Stimulated activated CD8-positive, alpha-beta memory T cell treated with anti-CD3 and anti-CD28 coated beads, Interleukin-12 subunit alpha, Interleukin-12 subunit beta, amount 100 ng/mL, for 4 hours (primary cell): ENCODE measurements around the gene DRAM2.
"Not testable (repeated sequence)": the region's sequence is repeated elsewhere in the genome, so short reads cannot be mapped to it uniquely, and the experiment has no call there.

Experiments used
- DNase-seq: peaks from one replicate; pipeline ENCODE4 v3.0.0-alpha.2; 2020; ENCODE audit warnings: low read depth

Gene DRAM2

DNA sequence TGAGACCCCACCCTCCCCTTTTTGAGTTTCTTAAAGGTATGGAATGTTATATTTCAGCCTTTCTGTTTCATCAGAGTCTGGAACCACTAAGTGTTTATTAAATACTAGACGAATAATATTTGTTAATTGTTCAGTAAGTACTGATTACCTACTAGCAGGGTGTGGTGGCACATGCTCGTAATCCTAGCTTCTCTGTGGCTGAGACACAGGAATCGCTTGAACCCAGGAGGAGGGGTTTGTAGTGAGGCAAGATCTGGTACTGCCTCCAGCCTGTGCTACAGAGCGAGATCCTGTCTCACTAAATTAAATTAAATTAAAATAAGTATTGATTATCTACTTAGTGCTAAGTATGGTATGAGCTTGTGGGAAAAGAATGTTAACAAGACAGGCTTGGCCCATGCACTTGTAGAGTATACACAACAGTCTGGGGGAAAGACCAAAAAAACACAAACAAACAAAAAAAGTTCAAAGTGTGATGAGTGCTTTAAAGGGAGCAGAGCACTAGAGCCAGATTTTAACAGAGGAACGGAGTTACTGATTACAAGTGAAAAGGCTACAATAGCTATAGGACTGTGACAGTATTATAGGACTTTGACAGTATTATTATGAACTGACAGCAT is 2.6 kb upstream of the DRAM2 start:
- DNase-seq: no peak

DNA sequence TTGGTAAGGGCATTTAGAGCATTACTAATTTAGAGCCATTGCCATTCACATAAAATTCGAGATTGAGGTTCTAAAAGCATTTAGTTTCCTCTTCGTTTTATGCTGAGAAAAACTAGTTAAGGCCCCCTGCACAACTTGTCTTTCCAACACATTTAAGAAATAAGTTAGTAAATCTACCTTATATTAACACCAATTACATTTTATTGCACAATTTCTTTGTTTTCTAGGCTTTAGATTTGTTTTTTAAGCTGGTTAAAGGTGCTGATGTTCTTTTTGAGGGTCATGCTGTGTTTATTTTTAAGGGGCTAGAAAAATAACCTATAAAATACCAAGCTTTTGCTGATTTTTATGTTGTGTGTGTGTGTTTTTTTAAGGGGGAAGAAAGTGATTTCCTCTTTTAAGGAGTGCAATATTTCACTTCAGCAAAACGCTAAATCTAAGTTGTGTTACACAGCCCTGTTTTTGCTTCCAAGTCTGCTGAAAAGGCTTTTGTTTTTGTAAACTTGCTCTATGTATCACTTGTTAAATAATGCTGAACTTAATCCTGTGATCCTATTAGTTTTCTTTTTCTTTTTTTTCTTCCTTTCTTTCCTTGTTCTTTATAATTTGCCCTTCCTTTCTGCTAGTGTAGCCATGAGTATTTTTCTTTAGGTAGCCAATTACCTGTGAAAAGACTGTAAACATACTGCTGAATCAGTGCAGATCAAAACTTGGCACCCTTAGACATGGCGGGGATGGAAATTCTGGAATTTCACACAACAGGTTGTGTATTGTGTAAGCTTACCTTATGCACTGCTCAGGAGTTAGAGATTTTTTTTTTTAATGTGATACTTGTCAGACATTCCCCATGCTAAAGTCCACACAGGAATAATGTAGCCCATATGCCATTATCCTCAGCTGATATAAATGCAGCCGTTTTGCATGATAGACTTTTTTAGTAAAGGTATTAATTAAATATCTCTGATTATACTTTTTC is 1.6 kb upstream of the DRAM2 start:
- DNase-seq: no peak

- no peak for DNase-seq
Measured at GRCh38 chr1:111140680-111140967, 731 bp upstream of the DRAM2 start.

DNA sequence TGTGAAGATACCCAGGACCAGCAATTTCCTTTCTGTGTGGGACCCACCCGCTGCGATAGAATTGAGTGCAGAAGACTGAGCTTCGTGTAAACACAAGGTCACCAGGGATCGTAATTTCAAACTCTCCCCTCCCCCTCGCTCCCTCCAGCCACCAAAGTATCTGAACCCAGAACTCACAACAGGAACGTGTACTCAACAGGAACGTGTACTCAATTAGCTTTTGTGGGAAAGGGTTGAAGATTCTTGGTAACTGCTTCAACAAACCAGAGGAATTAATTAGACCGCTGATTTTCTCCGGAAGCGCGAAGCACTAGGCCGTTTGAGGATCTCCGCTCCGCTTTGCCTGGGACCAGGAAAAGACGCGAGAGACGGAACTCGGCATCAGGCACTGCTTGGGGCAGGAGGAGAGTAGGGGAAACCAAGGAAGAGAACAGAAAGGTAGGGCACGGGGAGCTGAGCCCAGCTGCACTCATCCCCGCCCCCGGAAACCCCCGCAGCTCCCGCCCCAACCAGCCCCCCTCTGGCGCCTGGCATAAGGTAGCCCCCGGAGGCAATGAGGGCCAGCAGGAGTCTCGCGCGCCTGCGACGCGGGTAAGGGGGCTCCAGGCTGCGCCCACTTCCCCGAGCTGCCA is 453 bp downstream of the DRAM2 start:
- DNase-seq: peak; percentile 1

DNA sequence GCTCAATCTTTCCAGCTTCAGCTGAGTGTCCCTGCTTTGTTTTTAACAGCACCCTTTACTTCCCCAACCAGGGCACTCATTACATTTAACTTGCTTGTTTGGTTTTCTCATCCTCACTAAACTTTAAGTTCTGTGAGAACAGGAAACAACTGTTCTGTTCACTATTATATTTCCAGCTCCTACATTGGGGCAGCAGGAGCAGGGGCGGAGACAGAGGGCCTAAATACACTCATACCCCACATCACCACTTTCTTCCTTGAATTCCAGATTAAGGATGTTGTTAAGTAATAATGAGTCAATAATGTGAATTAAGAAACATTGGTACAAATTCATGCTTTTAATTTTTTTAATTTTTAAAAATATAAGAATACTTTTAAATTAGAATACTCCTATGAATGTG is 6.0 kb downstream of the DRAM2 start:
- no peak for DNase-seq

GRCh38 chr1:111131693-111132092 is 8.2 kb downstream of the DRAM2 start:
- no peak for DNase-seq

GRCh38 chr1:111129376-111129775 is 10.5 kb downstream of the DRAM2 start:
- DNase-seq: no peak

DNA sequence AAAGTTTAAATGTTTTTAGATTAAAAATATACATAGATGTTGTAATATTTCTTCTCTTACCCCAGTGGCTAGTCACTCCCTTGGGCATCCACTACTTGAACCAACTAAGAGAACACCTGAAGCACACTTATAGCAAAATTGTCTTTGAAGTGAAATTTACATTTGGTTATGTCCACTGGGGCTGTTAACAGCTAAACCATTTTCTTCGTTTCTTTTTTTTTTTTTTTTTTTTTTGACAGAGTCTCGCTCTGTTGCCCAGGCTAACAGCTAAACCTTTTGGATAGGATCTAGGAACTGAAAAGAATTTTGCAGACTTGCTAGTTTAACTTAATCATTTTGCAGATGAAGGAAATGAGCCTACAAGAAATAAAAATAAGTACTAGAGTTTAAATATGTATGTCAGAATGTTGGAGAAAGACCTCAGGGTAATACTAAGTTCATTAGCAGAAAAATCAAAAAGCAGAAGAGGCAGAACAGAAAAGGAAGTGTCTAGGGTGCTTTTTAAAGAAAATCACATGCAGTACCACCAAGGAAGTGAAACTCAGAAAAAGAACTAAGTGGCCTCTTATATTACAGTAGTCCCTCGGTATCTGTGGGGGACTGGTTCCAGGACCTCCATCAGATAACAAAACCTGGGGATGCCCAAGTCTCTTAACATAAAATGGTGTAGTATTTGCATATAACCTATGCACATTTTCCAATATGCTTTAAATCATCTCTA is 11.8 kb downstream of the DRAM2 start:
- no peak for DNase-seq

GRCh38 chr1:111126354-111126753 is 13.5 kb downstream of the DRAM2 start:
- DNase-seq: no peak

DNA sequence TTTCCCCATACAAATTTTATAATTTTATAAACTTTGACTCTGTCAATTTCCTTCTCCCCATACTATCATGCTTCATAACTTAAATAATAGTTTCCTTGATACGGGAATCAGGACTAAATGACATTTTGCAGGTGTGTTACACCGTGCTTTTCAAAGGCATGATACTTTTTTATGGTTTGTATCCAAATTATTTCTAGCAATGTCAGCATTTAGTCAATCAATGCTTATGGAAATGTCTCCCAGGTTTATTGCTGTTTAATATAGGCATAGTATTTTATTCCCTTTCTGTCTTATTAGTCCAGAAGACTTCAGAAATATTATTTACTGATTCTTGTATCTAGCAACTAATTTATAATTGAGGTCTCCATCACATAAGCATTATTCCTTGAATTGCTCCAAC is 23.4 kb downstream of the DRAM2 start:
- no peak for DNase-seq

- DNase-seq: no peak
Measured at GRCh38 chr1:111110197-111110899, 29.5 kb downstream of the DRAM2 start.

DNA sequence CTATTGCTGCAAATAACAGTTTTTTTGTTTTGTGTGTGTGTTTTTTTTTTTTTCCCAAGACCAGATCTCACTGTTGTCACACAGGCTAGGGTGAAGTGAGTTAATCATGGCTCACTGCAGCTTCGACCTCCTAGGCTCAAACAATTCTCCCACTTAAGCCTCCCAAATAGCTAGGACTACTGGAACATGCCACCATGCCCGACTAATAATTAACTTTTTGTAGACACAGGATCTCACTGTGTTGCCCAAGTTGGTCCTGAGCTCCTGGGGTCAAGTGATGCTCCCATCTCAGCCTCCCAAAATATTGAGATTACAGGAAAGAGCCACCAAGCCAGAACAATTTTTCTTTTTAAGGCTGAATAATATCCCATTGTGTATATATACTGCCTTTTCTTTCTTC is 34.9 kb downstream of the DRAM2 start:
- no peak for DNase-seq

- no peak for DNase-seq
Measured at GRCh38 chr1:111101854-111102642, 37.8 kb downstream of the DRAM2 start.

- no peak for DNase-seq
Measured at GRCh38 chr1:111099289-111099688, 40.6 kb downstream of the DRAM2 start.

GRCh38 chr1:111097356-111098099 is 42.4 kb downstream of the DRAM2 start:
- no peak for DNase-seq

DNA sequence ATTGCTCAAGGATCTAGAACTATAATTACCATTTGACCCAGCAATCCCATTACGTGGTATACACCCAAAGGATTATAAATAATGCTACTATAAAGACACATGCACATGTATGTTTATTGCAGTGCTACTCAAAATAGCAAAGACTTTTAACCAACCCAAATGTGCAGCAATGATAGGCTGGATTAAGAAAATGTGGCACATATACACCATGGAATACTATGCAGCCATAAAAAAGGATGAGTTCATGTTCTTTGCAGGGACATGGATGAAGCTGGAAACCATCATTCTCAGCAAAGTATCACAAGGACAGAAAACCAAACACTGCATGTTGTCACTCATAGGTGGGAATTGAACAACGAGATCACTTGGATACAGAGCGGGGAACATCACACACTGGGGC is 44.5 kb downstream of the DRAM2 start:
- DNase-seq: not testable (repeated sequence)

DNA sequence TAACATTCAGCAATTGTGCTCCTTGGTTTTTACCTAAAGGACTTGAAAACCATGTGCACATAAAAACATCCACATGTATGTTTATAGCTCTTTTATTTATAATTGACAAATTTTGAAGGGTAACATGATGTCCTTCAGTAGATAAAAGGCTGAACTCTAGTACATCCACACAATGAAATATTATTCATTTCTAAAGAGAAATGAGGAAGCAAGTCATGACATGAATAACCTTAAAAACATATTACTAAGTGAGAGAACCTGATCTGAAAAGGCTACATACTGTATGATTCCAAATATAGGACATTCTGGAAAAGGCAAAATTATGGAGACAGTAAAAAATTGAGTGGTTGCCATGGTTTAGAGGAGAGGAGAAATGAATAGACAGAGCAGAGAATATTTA is 50.3 kb downstream of the DRAM2 start:
- DNase-seq: no peak

GRCh38 chr1:111085676-111086075 is 54.2 kb downstream of the DRAM2 start:
- DNase-seq: no peak

DNA sequence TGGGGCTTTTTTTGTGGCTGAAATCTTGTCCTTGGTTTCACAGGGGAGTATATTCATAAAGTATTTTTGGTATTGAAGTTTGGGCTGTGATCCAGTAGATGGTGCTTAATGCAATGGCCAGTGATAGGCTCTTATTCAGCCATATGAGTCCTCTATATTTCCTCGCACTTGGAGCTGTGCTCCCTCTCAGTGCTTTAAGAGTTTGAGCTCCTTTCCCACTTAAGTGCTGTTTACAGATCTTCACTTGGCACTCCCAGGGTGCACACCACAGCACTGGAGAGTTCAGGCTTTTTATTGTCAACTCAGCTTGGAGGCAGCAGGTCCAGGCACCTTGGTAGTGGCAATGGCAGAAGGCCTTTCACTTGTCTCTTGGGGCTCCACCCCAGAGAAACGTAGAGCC is 54.9 kb downstream of the DRAM2 start:
- DNase-seq: no peak

DNA sequence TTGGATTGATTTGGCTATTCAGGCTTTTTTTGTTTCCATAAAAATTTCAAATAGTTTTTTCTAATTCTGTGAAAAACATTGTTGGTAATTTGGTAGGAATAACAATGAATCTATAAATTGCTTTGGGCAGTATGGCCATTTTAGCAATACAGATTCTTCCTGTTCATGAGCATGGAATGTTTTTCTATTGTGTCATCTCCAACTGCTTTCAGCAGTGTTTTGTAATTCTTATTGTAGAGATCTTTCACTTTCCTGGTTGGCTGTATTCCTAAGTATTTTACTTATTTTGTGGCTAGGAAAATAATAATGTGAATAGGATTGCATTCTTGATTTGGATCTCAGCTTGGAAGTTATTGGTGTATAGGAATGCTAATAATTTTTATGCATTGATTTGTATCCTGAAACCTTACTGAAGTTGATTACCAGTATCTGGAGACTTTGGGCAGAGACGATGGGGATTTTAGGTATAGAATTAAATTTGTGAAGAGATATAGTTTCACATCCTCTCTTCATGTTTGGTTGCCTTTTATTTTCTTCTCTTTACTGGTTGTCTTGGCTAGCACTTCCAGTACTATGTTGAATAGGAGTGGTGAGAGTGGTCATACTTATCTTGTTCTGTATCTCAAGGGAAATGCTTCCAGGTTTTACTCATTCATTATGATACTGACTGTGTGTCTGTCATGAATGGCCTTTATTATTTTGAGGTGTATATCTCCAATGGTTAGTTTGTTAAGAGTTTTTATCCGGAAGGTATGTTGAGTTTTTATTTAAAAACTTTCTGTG is 57.3 kb downstream of the DRAM2 start:
- no peak for DNase-seq
